ENCODE data around the gene PHGDH.

PHGDH gene

GRCh38 chr1:119745034-119745433 lies 33.3 kb downstream of the PHGDH start:
- 0 out of 2 replicates have a peak, but pooled peaks cover 3% of the 10 kb centered on the region for H4K20me1 ChIP-seq (ENCODE audit: insufficient read depth, low read length)
- no peak overlapping the region for H3K9ac ChIP-seq (ENCODE audit: low read length)
- peaks cover 13% of the 10 kb centered on the region for H3K36me3 ChIP-seq (replicated peaks; ENCODE audit: low read depth, low read length)
- H3K4me2 ChIP-seq (ENCODE audit: low read length) = no peak overlapping the region
- no peaks in the 10 kb centered on the region for H3K4me1 ChIP-seq (ENCODE audit: low read length)
- no peak for TF ChIP-seq EZH2phosphoT487 (IDR thresholded peaks at IDR 0.05; ENCODE audit: low read depth)
- no peak overlapping the region for H2AFZ ChIP-seq (ENCODE audit: low read depth, low read length)
- H3K27me3 ChIP-seq (ENCODE audit: low read depth, low read length) = peaks cover 2% of the 10 kb centered on the region
- H3K4me3 ChIP-seq (ENCODE audit: low read length) = no peak overlapping the region
- no peaks in the 10 kb centered on the region for H3K79me2 ChIP-seq (ENCODE audit: low read length)
- no peaks in the 10 kb centered on the region for H3K9me3 ChIP-seq (ENCODE audit: insufficient read depth, low read length)
- no peak overlapping the region for H3K27ac ChIP-seq (ENCODE audit: low read length)

- H3K9me3 ChIP-seq (ENCODE audit: insufficient read depth, low read length) = no peaks in the 10 kb centered on the region
- H3K9ac ChIP-seq (ENCODE audit: low read length) = no peak overlapping the region
- H3K27me3 ChIP-seq (ENCODE audit: low read depth, low read length) = peaks cover 15% of the 10 kb centered on the region
- H2AFZ ChIP-seq (ENCODE audit: low read depth, low read length) = no peak overlapping the region
- H3K4me2 ChIP-seq (ENCODE audit: low read length) = no peak overlapping the region
- no peaks in the 10 kb centered on the region for H3K79me2 ChIP-seq (ENCODE audit: low read length)
- H3K36me3 ChIP-seq (replicated peaks; ENCODE audit: low read depth, low read length) = peaks cover 6% of the 10 kb centered on the region
- no peak for TF ChIP-seq EZH2phosphoT487 (IDR thresholded peaks at IDR 0.05; ENCODE audit: low read depth)
- TF ChIP-seq, protein P1, sequence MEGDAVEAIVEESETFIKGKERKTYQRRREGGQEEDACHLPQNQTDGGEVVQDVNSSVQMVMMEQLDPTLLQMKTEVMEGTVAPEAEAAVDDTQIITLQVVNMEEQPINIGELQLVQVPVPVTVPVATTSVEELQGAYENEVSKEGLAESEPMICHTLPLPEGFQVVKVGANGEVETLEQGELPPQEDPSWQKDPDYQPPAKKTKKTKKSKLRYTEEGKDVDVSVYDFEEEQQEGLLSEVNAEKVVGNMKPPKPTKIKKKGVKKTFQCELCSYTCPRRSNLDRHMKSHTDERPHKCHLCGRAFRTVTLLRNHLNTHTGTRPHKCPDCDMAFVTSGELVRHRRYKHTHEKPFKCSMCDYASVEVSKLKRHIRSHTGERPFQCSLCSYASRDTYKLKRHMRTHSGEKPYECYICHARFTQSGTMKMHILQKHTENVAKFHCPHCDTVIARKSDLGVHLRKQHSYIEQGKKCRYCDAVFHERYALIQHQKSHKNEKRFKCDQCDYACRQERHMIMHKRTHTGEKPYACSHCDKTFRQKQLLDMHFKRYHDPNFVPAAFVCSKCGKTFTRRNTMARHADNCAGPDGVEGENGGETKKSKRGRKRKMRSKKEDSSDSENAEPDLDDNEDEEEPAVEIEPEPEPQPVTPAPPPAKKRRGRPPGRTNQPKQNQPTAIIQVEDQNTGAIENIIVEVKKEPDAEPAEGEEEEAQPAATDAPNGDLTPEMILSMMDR (IDR thresholded peaks at IDR 0.05; ENCODE audit: low read depth, low read length) = no peak
- no peak overlapping the region for H3K4me3 ChIP-seq (ENCODE audit: low read length)
- H3K4me1 ChIP-seq (ENCODE audit: low read length) = no peaks in the 10 kb centered on the region
- 0 out of 2 replicates have a peak, but pooled peaks cover 3% of the 10 kb centered on the region for H4K20me1 ChIP-seq (ENCODE audit: insufficient read depth, low read length)
- H3K27ac ChIP-seq (ENCODE audit: low read length) = no peak overlapping the region
Observed at GRCh38 chr1:119747451-119747850, 35.7 kb downstream of the PHGDH start.

DNA sequence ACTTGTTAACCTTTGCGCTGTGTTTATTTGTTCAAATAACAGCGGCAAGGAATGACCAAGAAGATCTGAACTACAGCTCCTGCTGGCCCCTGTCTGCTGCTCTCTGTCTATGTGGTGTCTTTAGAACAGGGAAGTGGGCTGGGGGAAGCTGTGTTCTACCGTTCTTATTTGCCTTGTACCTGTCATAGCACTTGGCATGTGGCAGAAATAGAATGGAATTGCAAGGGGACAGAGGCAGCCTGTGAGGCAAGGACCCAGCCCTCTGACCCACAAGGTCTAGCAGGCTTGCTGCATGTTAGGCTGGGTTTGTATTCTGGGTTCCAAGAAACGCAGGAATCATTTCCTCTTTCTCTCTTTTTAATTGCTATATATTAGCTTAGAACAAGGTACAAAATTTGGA lies 36.3 kb downstream of the PHGDH start:
- Histone ChIP-seq H3K27ac (ENCODE audit: low read length) (no peak overlapping the region), H3K4me2 (ENCODE audit: low read length) (no peak overlapping the region)
- no peak for TF ChIP-seq EZH2phosphoT487 (IDR thresholded peaks at IDR 0.05; ENCODE audit: low read depth)
- TF ChIP-seq, protein P1 (IDR thresholded peaks at IDR 0.05; ENCODE audit: low read depth, low read length) = no peak

GRCh38 chr1:119752592-119752991 lies 40.9 kb downstream of the PHGDH start:
- Histone ChIP-seq H3K36me3 (replicated peaks; ENCODE audit: low read depth, low read length) (no peaks in the 10 kb centered on the region), H3K27ac (ENCODE audit: low read length) (no peak overlapping the region), H3K4me3 (ENCODE audit: low read length) (no peak overlapping the region), H3K4me2 (ENCODE audit: low read length) (no peak overlapping the region), H3K9ac (ENCODE audit: low read length) (no peak overlapping the region), H4K20me1 (ENCODE audit: insufficient read depth, low read length) (no peaks in the 10 kb centered on the region), H3K79me2 (ENCODE audit: low read length) (no peaks in the 10 kb centered on the region), H3K27me3 (ENCODE audit: low read depth, low read length) (peaks cover 21% of the 10 kb centered on the region), H3K9me3 (ENCODE audit: insufficient read depth, low read length) (no peaks in the 10 kb centered on the region), H3K4me1 (ENCODE audit: low read length) (no peaks in the 10 kb centered on the region), H2AFZ (ENCODE audit: low read depth, low read length) (no peak overlapping the region)
- TF ChIP-seq, protein P1 (IDR thresholded peaks at IDR 0.05; ENCODE audit: low read depth, low read length) = no peak
- TF ChIP-seq EZH2phosphoT487 (IDR thresholded peaks at IDR 0.05; ENCODE audit: low read depth) = no peak

More for the DNA sequence above, 36.3 kb downstream of the PHGDH start:
- 0 out of 2 replicates have a peak, but pooled peaks cover 3% of the 10 kb centered on the region for H4K20me1 ChIP-seq (ENCODE audit: insufficient read depth, low read length)
- no peaks in the 10 kb centered on the region for H3K4me1 ChIP-seq (ENCODE audit: low read length)
- no peaks in the 10 kb centered on the region for H3K9me3 ChIP-seq (ENCODE audit: insufficient read depth, low read length)
- no peak overlapping the region for H3K4me3 ChIP-seq (ENCODE audit: low read length)
- no peaks in the 10 kb centered on the region for H3K79me2 ChIP-seq (ENCODE audit: low read length)
- peaks cover 3% of the 10 kb centered on the region for H3K36me3 ChIP-seq (replicated peaks; ENCODE audit: low read depth, low read length)
- no peak overlapping the region for H3K9ac ChIP-seq (ENCODE audit: low read length)
- peaks cover 17% of the 10 kb centered on the region for H3K27me3 ChIP-seq (ENCODE audit: low read depth, low read length)
- no peak overlapping the region for H2AFZ ChIP-seq (ENCODE audit: low read depth, low read length)

Data from OCI-LY3 (cell line).